ENCODE results near the gene TSPAN5.

GRCh38 chr4:98614662-98615061 is 43.7 kb downstream of the TSPAN5 start:
- TF ChIP-seq POLR2A (IDR thresholded peaks at IDR 0.05; ENCODE audit: low read length) (no peak), GATA1 (IDR thresholded peaks at IDR 0.05; ENCODE audit: low read depth, low read length) (no peak)
